HEK293 (cell line): ENCODE results near the gene ADRA2B.

Experiments used
- CTCF ChIA-PET: fragments of 350-600 bp; formaldehyde crosslinking; extraction: SDS; loops from one replicate; lab custom pipeline; 2021; ENCODE audit warnings: antibody characterized with exemption; lab: Yijun Ruan, JAX
- POLR2A ChIA-PET: fragments of 300-600 bp; formaldehyde crosslinking; extraction: SDS; loops from one replicate; lab custom pipeline; 2020; ENCODE audit warnings: antibody characterized with exemption, inconsistent platforms; lab: Yijun Ruan, JAX
- H3K27ac ChIP-seq: fragments of 200-500 bp; sonication (Bioruptor generic); 2 replicates; pipeline ENCODE4 v1.5.1; 2014; ENCODE audit warnings: low read depth, low read length, control low read depth, inconsistent platforms; ENCODE audit errors: extremely low read depth
- H3K36me3 ChIP-seq, 2 experiments: fragments of 200-500 bp in 1 of 2; sonication (Bioruptor generic) in 1 of 2; 1 replicate in 1 of 2; 2 replicates in 1 of 2; pipeline ENCODE4 v1.5.1; 2014 to 2017; ENCODE audit warnings: inconsistent platforms in 2 of 2, low read length in 2 of 2; ENCODE audit not compliant: control insufficient read depth in 2 of 2, insufficient read depth in 1 of 2
- H3K4me1 ChIP-seq: fragments of 200-500 bp; sonication (Bioruptor generic); 2 replicates; pipeline ENCODE4 v1.5.1; 2014; ENCODE audit warnings: mild to moderate bottlenecking, low read length, inconsistent platforms; ENCODE audit not compliant: control insufficient read depth, insufficient read depth
- H3K4me3 ChIP-seq: 2 replicates; pipeline ENCODE4 v1.5.1; 2011; ENCODE audit warnings: low read depth, mild to moderate bottlenecking, control low read depth, low read length, moderate library complexity
- H3K9me3 ChIP-seq: fragments of 200-500 bp; sonication (Bioruptor generic); 2 replicates; pipeline ENCODE4 v1.5.1; 2014; ENCODE audit warnings: low read depth, low read length, inconsistent platforms; ENCODE audit not compliant: control insufficient read depth, insufficient read depth
- FEZF1 ChIP-seq: fragments of 450-650 bp; formaldehyde crosslinking; IDR thresholded peaks from 2 replicates; pipeline ENCODE4 v1.5.1; 2016; ENCODE audit warnings: missing biosample characterization, missing genetic modification characterization
- GLIS1 ChIP-seq: fragments of 450-650 bp; formaldehyde crosslinking; IDR thresholded peaks from 2 replicates; pipeline ENCODE4 v1.5.1; 2016; ENCODE audit warnings: missing biosample characterization, missing genetic modification characterization
- PRDM1 ChIP-seq: fragments of 450-650 bp; formaldehyde crosslinking; IDR thresholded peaks from 2 replicates; pipeline ENCODE4; 2016; ENCODE audit warnings: missing biosample characterization, missing genetic modification characterization
- PRDM4 ChIP-seq: fragments of 450-650 bp; formaldehyde crosslinking; IDR thresholded peaks from 2 replicates; pipeline ENCODE4 v1.5.1; 2017; ENCODE audit warnings: missing biosample characterization, missing genetic modification characterization
- SETDB1 ChIP-seq: IDR thresholded peaks from one replicate; pipeline ENCODE4 v1.6.1; 2017; ENCODE audit warnings: mild to moderate bottlenecking, low read length, moderate library complexity, mixed read lengths; ENCODE audit not compliant: insufficient read length
- ZIC2 ChIP-seq: fragments of 450-650 bp; formaldehyde crosslinking; IDR thresholded peaks from 2 replicates; pipeline ENCODE4 v1.5.1; 2016; ENCODE audit warnings: missing biosample characterization, missing genetic modification characterization
- ZNF274 ChIP-seq, 2 experiments: fragments of 200-500 bp in 1 of 2; fragments of 450-650 bp in 1 of 2; sonication (Bioruptor generic) in 1 of 2; formaldehyde crosslinking in 1 of 2; IDR thresholded peaks; 2 replicates each; pipeline versions ENCODE4 v1.5.1 to v1.6.1; 2014 to 2016; ENCODE audit warnings: borderline replicate concordance in 1 of 2, inconsistent platforms in 1 of 2, low read length in 1 of 2, missing biosample characterization in 1 of 2, missing genetic modification characterization in 1 of 2
- ZNF423 ChIP-seq: fragments of 450-650 bp; formaldehyde crosslinking; IDR thresholded peaks from 2 replicates; pipeline ENCODE4 v1.5.1; 2016; ENCODE audit warnings: missing biosample characterization, missing genetic modification characterization
- ZNF530 ChIP-seq: fragments of 450-650 bp; formaldehyde crosslinking; IDR thresholded peaks from 2 replicates; pipeline ENCODE4 v1.5.1; 2016; ENCODE audit warnings: low read depth, missing biosample characterization, missing genetic modification characterization
- ZNF580 ChIP-seq: fragments of 450-650 bp; formaldehyde crosslinking; IDR thresholded peaks from 2 replicates; pipeline ENCODE4 v1.5.1; 2016; ENCODE audit warnings: missing biosample characterization, missing genetic modification characterization
- ZNF658 ChIP-seq: fragments of 450-650 bp; formaldehyde crosslinking; IDR thresholded peaks from 2 replicates; pipeline ENCODE4; 2016; ENCODE audit warnings: missing biosample characterization, missing genetic modification characterization
- ZNF768 ChIP-seq: fragments of 450-650 bp; formaldehyde crosslinking; IDR thresholded peaks from 2 replicates; pipeline ENCODE4 v1.5.1; 2018; ENCODE audit warnings: missing biosample characterization, mild to moderate bottlenecking, missing genetic modification characterization
- TF ChIP-seq, protein P1 (sequence below): fragments of 450-650 bp; formaldehyde crosslinking; IDR thresholded peaks from 2 replicates; pipeline ENCODE4 v1.5.1; 2016; ENCODE audit warnings: missing biosample characterization, missing genetic modification characterization
- TF ChIP-seq, protein P2 (sequence below): fragments of 450-650 bp; formaldehyde crosslinking; IDR thresholded peaks from 2 replicates; pipeline ENCODE4 v1.5.1; 2017; ENCODE audit warnings: missing biosample characterization, missing genetic modification characterization
- TF ChIP-seq, protein P3 (sequence below): fragments of 450-650 bp; formaldehyde crosslinking; IDR thresholded peaks from 2 replicates; pipeline ENCODE4 v1.5.1; 2016; ENCODE audit warnings: missing biosample characterization, missing genetic modification characterization
- TF ChIP-seq, protein P4 (sequence below): fragments of 450-650 bp; formaldehyde crosslinking; IDR thresholded peaks from 2 replicates; pipeline ENCODE4 v1.5.1; 2016; ENCODE audit warnings: missing biosample characterization, missing genetic modification characterization
- TF ChIP-seq, protein P5 (sequence below): fragments of 450-650 bp; formaldehyde crosslinking; IDR thresholded peaks from 2 replicates; pipeline ENCODE4 v1.5.1; 2016; ENCODE audit warnings: missing biosample characterization, missing genetic modification characterization
- TF ChIP-seq, protein P6 (sequence below): fragments of 450-650 bp; formaldehyde crosslinking; IDR thresholded peaks from 2 replicates; pipeline ENCODE4 v1.5.1; 2016; ENCODE audit warnings: missing biosample characterization, missing genetic modification characterization, low read depth

The ADRA2B gene

GRCh38 chr2:96099861-96100798 lies 16.2 kb downstream of the ADRA2B start:
- Histone ChIP-seq H3K27ac (no peak overlapping the region), H3K9me3 (no peaks in the 10 kb centered on the region), H3K4me3 (no peak overlapping the region), H3K36me3 (no peaks in the 10 kb centered on the region), H3K4me1 (no peaks in the 10 kb centered on the region)
- ChIA-PET CTCF (interaction anchor here (1.5 kb wide), 1 partner anchor 74 kb away, joined by 3 read pairs; no protein-coding TSS in a partner anchor), POLR2A (interaction anchor here (0.6 kb wide), 1 partner anchor 768 kb away, joined by 7 read pairs; no protein-coding TSS in a partner anchor)
- TF ChIP-seq, protein P1, sequence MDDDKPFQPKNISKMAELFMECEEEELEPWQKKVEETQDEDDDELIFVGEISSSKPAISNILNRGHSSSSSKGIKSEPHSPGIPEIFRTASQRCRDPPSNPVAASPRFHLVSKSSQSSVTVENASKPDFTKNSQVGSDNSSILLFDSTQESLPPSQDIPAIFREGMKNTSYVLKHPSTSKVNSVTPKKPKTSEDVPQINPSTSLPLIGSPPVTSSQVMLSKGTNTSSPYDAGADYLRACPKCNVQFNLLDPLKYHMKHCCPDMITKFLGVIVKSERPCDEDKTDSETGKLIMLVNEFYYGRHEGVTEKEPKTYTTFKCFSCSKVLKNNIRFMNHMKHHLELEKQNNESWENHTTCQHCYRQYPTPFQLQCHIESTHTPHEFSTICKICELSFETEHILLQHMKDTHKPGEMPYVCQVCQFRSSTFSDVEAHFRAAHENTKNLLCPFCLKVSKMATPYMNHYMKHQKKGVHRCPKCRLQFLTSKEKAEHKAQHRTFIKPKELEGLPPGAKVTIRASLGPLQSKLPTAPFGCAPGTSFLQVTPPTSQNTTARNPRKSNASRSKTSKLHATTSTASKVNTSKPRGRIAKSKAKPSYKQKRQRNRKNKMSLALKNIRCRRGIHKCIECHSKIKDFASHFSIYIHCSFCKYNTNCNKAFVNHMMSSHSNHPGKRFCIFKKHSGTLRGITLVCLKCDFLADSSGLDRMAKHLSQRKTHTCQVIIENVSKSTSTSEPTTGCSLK (tag by site-specific recombination), result no peak
- no peak for TF ChIP-seq ZNF274 (IDR thresholded peaks at IDR 0.05; ENCODE audit: low read length)
- TF ChIP-seq ZNF274 (tag by site-specific recombination; IDR thresholded peaks at IDR 0.05; ENCODE audit: borderline replicate concordance), result no peak
- TF ChIP-seq GLIS1, result peak; percentile 46; the same call in 1 of the 2 replicates
- TF ChIP-seq, protein P2, sequence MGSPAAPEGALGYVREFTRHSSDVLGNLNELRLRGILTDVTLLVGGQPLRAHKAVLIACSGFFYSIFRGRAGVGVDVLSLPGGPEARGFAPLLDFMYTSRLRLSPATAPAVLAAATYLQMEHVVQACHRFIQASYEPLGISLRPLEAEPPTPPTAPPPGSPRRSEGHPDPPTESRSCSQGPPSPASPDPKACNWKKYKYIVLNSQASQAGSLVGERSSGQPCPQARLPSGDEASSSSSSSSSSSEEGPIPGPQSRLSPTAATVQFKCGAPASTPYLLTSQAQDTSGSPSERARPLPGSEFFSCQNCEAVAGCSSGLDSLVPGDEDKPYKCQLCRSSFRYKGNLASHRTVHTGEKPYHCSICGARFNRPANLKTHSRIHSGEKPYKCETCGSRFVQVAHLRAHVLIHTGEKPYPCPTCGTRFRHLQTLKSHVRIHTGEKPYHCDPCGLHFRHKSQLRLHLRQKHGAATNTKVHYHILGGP (tag by site-specific recombination), result no peak
- TF ChIP-seq, protein P3, sequence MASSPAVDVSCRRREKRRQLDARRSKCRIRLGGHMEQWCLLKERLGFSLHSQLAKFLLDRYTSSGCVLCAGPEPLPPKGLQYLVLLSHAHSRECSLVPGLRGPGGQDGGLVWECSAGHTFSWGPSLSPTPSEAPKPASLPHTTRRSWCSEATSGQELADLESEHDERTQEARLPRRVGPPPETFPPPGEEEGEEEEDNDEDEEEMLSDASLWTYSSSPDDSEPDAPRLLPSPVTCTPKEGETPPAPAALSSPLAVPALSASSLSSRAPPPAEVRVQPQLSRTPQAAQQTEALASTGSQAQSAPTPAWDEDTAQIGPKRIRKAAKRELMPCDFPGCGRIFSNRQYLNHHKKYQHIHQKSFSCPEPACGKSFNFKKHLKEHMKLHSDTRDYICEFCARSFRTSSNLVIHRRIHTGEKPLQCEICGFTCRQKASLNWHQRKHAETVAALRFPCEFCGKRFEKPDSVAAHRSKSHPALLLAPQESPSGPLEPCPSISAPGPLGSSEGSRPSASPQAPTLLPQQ, result no peak
- no peak for TF ChIP-seq FEZF1 (tag by site-specific recombination)
- peak; percentile 72 for TF ChIP-seq PRDM1 (tag by site-specific recombination)
- TF ChIP-seq, protein P4, sequence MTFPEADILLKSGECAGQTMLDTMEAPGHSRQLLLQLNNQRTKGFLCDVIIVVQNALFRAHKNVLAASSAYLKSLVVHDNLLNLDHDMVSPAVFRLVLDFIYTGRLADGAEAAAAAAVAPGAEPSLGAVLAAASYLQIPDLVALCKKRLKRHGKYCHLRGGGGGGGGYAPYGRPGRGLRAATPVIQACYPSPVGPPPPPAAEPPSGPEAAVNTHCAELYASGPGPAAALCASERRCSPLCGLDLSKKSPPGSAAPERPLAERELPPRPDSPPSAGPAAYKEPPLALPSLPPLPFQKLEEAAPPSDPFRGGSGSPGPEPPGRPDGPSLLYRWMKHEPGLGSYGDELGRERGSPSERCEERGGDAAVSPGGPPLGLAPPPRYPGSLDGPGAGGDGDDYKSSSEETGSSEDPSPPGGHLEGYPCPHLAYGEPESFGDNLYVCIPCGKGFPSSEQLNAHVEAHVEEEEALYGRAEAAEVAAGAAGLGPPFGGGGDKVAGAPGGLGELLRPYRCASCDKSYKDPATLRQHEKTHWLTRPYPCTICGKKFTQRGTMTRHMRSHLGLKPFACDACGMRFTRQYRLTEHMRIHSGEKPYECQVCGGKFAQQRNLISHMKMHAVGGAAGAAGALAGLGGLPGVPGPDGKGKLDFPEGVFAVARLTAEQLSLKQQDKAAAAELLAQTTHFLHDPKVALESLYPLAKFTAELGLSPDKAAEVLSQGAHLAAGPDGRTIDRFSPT (tag by site-specific recombination), result no peak
- no peak for TF ChIP-seq ZNF530 (tag by site-specific recombination)
- TF ChIP-seq ZIC2 (tag by site-specific recombination), result peak; percentile 76
- no peak for TF ChIP-seq ZNF580 (tag by site-specific recombination)
- no peak for TF ChIP-seq ZNF423
- no peak for TF ChIP-seq PRDM4 (tag by site-specific recombination)
- TF ChIP-seq ZNF658 (tag by site-specific recombination), result no peak
- TF ChIP-seq, protein P5, sequence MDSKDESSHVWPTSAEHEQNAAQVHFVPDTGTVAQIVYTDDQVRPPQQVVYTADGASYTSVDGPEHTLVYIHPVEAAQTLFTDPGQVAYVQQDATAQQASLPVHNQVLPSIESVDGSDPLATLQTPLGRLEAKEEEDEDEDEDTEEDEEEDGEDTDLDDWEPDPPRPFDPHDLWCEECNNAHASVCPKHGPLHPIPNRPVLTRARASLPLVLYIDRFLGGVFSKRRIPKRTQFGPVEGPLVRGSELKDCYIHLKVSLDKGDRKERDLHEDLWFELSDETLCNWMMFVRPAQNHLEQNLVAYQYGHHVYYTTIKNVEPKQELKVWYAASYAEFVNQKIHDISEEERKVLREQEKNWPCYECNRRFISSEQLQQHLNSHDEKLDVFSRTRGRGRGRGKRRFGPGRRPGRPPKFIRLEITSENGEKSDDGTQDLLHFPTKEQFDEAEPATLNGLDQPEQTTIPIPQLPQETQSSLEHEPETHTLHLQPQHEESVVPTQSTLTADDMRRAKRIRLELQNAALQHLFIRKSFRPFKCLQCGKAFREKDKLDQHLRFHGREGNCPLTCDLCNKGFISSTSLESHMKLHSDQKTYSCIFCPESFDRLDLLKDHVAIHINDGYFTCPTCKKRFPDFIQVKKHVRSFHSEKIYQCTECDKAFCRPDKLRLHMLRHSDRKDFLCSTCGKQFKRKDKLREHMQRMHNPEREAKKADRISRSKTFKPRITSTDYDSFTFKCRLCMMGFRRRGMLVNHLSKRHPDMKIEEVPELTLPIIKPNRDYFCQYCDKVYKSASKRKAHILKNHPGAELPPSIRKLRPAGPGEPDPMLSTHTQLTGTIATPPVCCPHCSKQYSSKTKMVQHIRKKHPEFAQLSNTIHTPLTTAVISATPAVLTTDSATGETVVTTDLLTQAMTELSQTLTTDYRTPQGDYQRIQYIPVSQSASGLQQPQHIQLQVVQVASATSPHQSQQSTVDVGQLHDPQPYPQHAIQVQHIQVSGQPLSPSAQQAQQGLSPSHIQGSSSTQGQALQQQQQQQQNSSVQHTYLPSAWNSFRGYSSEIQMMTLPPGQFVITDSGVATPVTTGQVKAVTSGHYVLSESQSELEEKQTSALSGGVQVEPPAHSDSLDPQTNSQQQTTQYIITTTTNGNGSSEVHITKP, result no peak
- TF ChIP-seq SETDB1, result no peak
- TF ChIP-seq ZNF768 (tag by site-specific recombination), result 0 out of 2 replicates have a peak, but pooled peaks have one; percentile 18
- TF ChIP-seq, protein P6, sequence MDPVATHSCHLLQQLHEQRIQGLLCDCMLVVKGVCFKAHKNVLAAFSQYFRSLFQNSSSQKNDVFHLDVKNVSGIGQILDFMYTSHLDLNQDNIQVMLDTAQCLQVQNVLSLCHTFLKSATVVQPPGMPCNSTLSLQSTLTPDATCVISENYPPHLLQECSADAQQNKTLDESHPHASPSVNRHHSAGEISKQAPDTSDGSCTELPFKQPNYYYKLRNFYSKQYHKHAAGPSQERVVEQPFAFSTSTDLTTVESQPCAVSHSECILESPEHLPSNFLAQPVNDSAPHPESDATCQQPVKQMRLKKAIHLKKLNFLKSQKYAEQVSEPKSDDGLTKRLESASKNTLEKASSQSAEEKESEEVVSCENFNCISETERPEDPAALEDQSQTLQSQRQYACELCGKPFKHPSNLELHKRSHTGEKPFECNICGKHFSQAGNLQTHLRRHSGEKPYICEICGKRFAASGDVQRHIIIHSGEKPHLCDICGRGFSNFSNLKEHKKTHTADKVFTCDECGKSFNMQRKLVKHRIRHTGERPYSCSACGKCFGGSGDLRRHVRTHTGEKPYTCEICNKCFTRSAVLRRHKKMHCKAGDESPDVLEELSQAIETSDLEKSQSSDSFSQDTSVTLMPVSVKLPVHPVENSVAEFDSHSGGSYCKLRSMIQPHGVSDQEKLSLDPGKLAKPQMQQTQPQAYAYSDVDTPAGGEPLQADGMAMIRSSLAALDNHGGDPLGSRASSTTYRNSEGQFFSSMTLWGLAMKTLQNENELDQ (tag by site-specific recombination), result no peak
